Osteocyte (in vitro differentiated cells): ENCODE results near the gene ELOVL7. TPM values are rescaled to one million over a fixed set of nuclear protein-coding genes. Genes with fewer than 3 reads are reported as not detected.

Experiments used
- DNase-seq: peaks from one replicate; pipeline ENCODE4 v3.0.0; 2021; ENCODE audit warnings: mixed read lengths; ENCODE audit not compliant: unreplicated experiment; ENCODE audit errors: extremely low spot score
- H3K27ac Mint-ChIP-seq: one replicate; pipeline ENCODE4 v1.8.0; 2021; ENCODE audit warnings: mild to moderate bottlenecking, mixed read lengths; ENCODE audit not compliant: unreplicated experiment
- H3K27me3 Mint-ChIP-seq: one replicate; pipeline ENCODE4 v1.8.0; 2021; ENCODE audit warnings: mixed read lengths; ENCODE audit not compliant: unreplicated experiment
- H3K36me3 Mint-ChIP-seq: one replicate; pipeline ENCODE4 v1.8.0; 2021; ENCODE audit warnings: mixed read lengths; ENCODE audit not compliant: unreplicated experiment
- H3K4me1 Mint-ChIP-seq: one replicate; pipeline ENCODE4 v1.8.0; 2021; ENCODE audit warnings: mixed read lengths; ENCODE audit not compliant: unreplicated experiment
- H3K4me3 Mint-ChIP-seq: one replicate; pipeline ENCODE4 v1.8.0; 2021; ENCODE audit warnings: mild to moderate bottlenecking, moderate library complexity, mixed read lengths; ENCODE audit not compliant: unreplicated experiment
- H3K9me3 Mint-ChIP-seq: one replicate; pipeline ENCODE4 v1.8.0; 2021; ENCODE audit warnings: mixed read lengths; ENCODE audit not compliant: unreplicated experiment
- total RNA-seq: library from RNA; stranded (reverse); gene quantifications from 2 replicates; pipeline ENCODE4 v1.2.1, GENCODE V29; 2021
- TF ChIP-seq, protein P1 (sequence below): fragments of 200-600 bp; sonication (generic); IDR thresholded peaks from 2 replicates; pipeline ENCODE4 v1.5.0; 2021; ENCODE audit warnings: antibody characterized with exemption, mild to moderate bottlenecking, moderate library complexity

ELOVL7 gene
- total RNA-seq, 1 donor from 2014 or later: 0.46 TPM

DNA sequence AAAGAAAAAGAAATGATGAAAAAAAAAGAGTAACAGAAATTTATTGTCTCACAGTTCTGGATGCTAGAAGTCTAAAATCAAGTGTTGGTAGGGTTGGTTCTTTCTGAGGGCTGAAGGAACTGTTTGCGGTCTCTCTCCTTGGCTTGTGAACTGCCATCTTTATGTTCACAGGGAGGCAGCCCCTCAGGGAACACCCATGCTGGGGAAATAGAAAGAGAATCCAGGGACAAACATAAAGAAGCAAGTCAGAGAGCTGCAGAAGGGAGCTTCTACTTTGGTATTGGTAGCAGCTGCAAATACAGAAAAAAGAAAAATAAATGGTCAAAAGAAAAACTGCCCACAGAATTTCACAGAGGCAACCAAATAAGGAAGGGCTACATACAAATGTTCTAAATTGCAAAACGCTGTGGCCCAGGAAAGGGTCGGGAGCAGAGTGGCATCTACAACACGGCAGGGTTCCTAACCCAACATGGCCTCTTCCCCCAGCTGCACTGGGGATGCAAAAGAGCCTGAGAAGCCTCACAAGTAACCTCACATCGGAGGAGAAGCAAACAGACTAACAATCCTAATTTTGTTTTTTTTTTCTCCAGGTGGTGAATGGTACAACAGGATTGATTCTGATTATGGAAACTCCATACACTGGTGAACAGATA, 37.4 kb downstream of the ELOVL7 start:
- Mint-ChIP-seq H3K27me3 (peaks cover 2% of the 10 kb centered on the region), H3K4me1 (peaks cover 30% of the 10 kb centered on the region), H3K9me3 (no peaks in the 10 kb centered on the region), H3K36me3 (peaks cover 1% of the 10 kb centered on the region), H3K27ac (no peak overlapping the region), H3K4me3 (no peak overlapping the region)
- DNase-seq: no peak
- TF ChIP-seq, protein P1, sequence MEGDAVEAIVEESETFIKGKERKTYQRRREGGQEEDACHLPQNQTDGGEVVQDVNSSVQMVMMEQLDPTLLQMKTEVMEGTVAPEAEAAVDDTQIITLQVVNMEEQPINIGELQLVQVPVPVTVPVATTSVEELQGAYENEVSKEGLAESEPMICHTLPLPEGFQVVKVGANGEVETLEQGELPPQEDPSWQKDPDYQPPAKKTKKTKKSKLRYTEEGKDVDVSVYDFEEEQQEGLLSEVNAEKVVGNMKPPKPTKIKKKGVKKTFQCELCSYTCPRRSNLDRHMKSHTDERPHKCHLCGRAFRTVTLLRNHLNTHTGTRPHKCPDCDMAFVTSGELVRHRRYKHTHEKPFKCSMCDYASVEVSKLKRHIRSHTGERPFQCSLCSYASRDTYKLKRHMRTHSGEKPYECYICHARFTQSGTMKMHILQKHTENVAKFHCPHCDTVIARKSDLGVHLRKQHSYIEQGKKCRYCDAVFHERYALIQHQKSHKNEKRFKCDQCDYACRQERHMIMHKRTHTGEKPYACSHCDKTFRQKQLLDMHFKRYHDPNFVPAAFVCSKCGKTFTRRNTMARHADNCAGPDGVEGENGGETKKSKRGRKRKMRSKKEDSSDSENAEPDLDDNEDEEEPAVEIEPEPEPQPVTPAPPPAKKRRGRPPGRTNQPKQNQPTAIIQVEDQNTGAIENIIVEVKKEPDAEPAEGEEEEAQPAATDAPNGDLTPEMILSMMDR: no peak

DNA sequence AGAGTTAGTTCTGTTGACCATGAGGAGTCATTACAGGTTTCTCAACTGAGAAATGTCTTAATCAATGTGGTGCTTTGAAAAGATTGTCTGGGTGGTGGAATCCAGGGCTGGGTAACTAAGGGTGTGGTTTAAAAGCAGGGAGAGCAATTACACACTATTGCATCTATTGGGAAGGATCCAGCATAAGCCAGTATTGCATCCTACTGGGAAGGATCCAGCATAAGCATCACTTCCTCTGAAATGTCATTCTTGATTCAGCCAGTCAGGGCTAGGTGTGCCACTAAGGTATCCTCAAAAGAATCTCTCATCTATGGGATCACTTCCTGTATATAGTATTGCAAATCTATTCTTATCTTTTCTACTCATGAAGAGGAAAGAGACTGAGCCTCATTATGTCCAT, 38.6 kb downstream of the ELOVL7 start:
- no peak overlapping the region for H3K4me3 Mint-ChIP-seq
- DNase-seq: no peak
- H3K9me3 Mint-ChIP-seq: no peaks in the 10 kb centered on the region
- H3K36me3 Mint-ChIP-seq: peaks cover 1% of the 10 kb centered on the region
- TF ChIP-seq, protein P1: no peak
- peaks cover 25% of the 10 kb centered on the region for H3K4me1 Mint-ChIP-seq
- H3K27ac Mint-ChIP-seq: no peak overlapping the region
- peaks cover 2% of the 10 kb centered on the region for H3K27me3 Mint-ChIP-seq

DNA sequence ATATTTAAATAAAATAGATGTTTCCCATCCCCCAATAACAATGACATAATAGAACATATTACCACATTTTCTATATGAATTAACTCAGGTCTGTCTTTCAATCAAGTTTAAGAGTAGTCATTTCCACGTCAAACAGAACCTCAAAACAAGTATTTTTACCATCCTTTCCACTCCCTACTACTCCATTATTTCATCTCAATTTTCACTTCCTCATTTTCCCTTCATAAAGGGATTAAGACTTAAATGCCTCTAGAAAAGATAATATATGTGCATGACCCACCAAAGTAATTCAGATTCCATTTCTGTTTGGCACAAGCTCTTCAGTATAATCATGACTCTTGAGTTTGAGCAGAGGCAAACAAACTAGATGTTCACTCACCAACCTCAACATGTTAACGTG, 40.4 kb downstream of the ELOVL7 start:
- DNase-seq: no peak
- Mint-ChIP-seq H3K27me3 (peaks cover 4% of the 10 kb centered on the region), H3K9me3 (no peaks in the 10 kb centered on the region), H3K27ac (no peak overlapping the region), H3K36me3 (peaks cover 1% of the 10 kb centered on the region), H3K4me3 (no peak overlapping the region), H3K4me1 (peaks cover 8% of the 10 kb centered on the region)
- TF ChIP-seq, protein P1: no peak

DNA sequence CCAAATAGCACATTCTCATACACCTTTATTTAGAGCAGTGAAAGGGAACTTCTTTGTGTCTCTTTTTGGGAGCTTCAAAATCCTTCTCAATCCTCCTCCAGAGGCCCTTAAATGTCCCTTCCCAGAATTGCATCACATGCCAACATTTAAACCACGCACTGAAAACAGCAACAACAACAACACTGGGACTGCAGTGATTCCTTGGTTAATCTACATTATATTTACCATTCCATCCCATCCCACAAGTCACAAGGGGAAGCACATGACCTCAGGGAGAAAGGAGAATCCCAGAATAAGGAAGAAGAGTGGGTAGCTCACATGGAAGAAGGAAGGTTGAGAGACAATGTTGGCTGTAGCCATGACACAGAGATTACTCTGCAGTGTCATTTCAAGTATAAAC, 41.1 kb downstream of the ELOVL7 start:
- Mint-ChIP-seq H3K27me3 (peaks cover 8% of the 10 kb centered on the region), H3K4me1 (peaks cover 8% of the 10 kb centered on the region), H3K4me3 (no peak overlapping the region), H3K27ac (no peak overlapping the region), H3K9me3 (no peaks in the 10 kb centered on the region), H3K36me3 (peaks cover 1% of the 10 kb centered on the region)
- no peak for DNase-seq
- TF ChIP-seq, protein P1: no peak

DNA sequence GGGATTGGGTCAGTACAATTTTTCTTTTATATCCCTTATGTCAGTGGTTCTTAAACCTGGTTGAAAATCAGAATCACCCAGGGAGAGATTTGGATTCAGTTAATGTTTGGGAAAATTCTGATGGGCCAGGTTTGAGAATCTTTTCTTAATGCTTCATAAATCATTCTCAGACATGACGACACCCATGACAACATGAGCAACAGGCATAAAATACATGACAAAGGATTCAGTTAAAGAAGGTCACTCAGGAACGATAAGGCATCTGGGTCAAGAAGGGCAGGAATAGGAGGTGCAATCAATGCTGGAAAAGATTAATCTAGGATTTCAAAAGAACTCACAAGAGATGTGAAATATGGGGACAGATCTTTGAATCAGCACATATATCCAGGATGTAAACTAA, 41.8 kb downstream of the ELOVL7 start:
- Mint-ChIP-seq H3K9me3 (no peaks in the 10 kb centered on the region), H3K4me3 (no peak overlapping the region), H3K27me3 (peaks cover 13% of the 10 kb centered on the region), H3K36me3 (no peaks in the 10 kb centered on the region), H3K27ac (no peak overlapping the region), H3K4me1 (peaks cover 8% of the 10 kb centered on the region)
- DNase-seq: no peak
- TF ChIP-seq, protein P1: no peak
